ENCODE measurements around the gene MRPS18B. TPM values are rescaled to one million over a fixed set of nuclear protein-coding genes. Genes with fewer than 3 reads are reported as not detected.
"Not testable (repeated sequence)": the region's sequence is repeated elsewhere in the genome, so short reads cannot be mapped to it uniquely, and the experiment has no call there.

Gene MRPS18B
- total RNA-seq, 2 donors from 2014 or later, result 63.6 to 69.2 TPM

GRCh38 chr6:30597315-30598144 lies 20.1 kb upstream of the MRPS18B start:
- not testable (repeated sequence) for H3K4me1 ChIP-seq (replicated peaks); H3K27ac ChIP-seq; H3K27me3 ChIP-seq (replicated peaks; ENCODE audit: insufficient read depth); H3K9me3 ChIP-seq; H3K4me3 ChIP-seq; H3K36me3 ChIP-seq
- peak; percentile 46 for TF ChIP-seq POLR2AphosphoS5 (IDR thresholded peaks at IDR 0.05)
- TF ChIP-seq CTCF (IDR thresholded peaks at IDR 0.05), result peak; percentile 45 to 80 (median 72)
- intact Hi-C loops (cut with DNase I), result loop anchor here (10.0 kb wide), 1 partner anchor 53 kb away; no protein-coding TSS in a partner anchor
- WGBS, result 75% methylated on average over 15 of the region's 15 CpGs
- peak; percentile 81 for DNase-seq (ENCODE audit: low spot score)

GRCh38 chr6:30598912-30599624 lies 18.6 kb upstream of the MRPS18B start:
- H3K27ac ChIP-seq, result no peak overlapping the region
- DNase-seq (ENCODE audit: low spot score), result no peak
- H3K4me3 ChIP-seq, result no peak overlapping the region
- TF ChIP-seq POLR2A (IDR thresholded peaks at IDR 0.05) (no peak), CTCF (IDR thresholded peaks at IDR 0.05) (no peak), POLR2AphosphoS5 (IDR thresholded peaks at IDR 0.05) (no peak)
- H3K9me3 ChIP-seq, result no peaks in the 10 kb centered on the region
- H3K36me3 ChIP-seq, result peaks cover 16 to 20% of the 10 kb centered on the region in 2 donors
- H3K4me1 ChIP-seq (replicated peaks), result no peaks in the 10 kb centered on the region
- intact Hi-C loops (cut with DNase I), result loop anchor here (10.0 kb wide), 1 partner anchor 54 kb away; no protein-coding TSS in a partner anchor
- H3K27me3 ChIP-seq (replicated peaks; ENCODE audit: insufficient read depth), result no peaks in the 10 kb centered on the region
- WGBS, result 69% methylated on average over 12 of the region's 12 CpGs

- Histone ChIP-seq H3K27ac (no peak overlapping the region), H3K4me1 (replicated peaks) (no peaks in the 10 kb centered on the region), H3K9me3 (no peaks in the 10 kb centered on the region), H3K4me3 (no peak overlapping the region), H3K27me3 (replicated peaks; ENCODE audit: insufficient read depth) (no peaks in the 10 kb centered on the region), H3K36me3 (peaks cover 23 to 27% of the 10 kb centered on the region in 2 donors)
- intact Hi-C loops (cut with DNase I), result loop anchor here (10.0 kb wide), 1 partner anchor 55 kb away; no protein-coding TSS in a partner anchor
- WGBS, result 82% methylated on average over 13 of the region's 13 CpGs
- DNase-seq (ENCODE audit: low spot score), result no peak
- TF ChIP-seq POLR2AphosphoS5 (IDR thresholded peaks at IDR 0.05) (no peak), CTCF (IDR thresholded peaks at IDR 0.05) (no peak), POLR2A (IDR thresholded peaks at IDR 0.05) (no peak)
Measured at GRCh38 chr6:30599625-30600324, 17.9 kb upstream of the MRPS18B start.

- H3K4me3 ChIP-seq, result no peak overlapping the region
- intact Hi-C loops (cut with DNase I), result no loop called here
- 66% methylated on average over 10 of the region's 10 CpGs for WGBS
- no peak overlapping the region for H3K27ac ChIP-seq
- H3K27me3 ChIP-seq (replicated peaks; ENCODE audit: insufficient read depth), result no peaks in the 10 kb centered on the region
- no peak for TF ChIP-seq POLR2A (IDR thresholded peaks at IDR 0.05)
- no peak for TF ChIP-seq POLR2AphosphoS5 (IDR thresholded peaks at IDR 0.05)
- TF ChIP-seq CTCF (IDR thresholded peaks at IDR 0.05), result no peak
- H3K4me1 ChIP-seq (replicated peaks), result no peaks in the 10 kb centered on the region
- H3K36me3 ChIP-seq, result peaks cover 30 to 33% of the 10 kb centered on the region in 2 donors
- no peaks in the 10 kb centered on the region for H3K9me3 ChIP-seq
- no peak for DNase-seq (ENCODE audit: low spot score)
Measured at GRCh38 chr6:30600451-30600961, 17.1 kb upstream of the MRPS18B start.

All from prostate gland (tissue), 2 donors.